GM12872 (cell line): ENCODE results near the gene ZNF488.

Experiments
- CTCF ChIP-seq: IDR thresholded peaks from 3 replicates; pipeline ENCODE4 v1.5.1; 2011; ENCODE audit warnings: low read depth, mild to moderate bottlenecking, low read length, moderate library complexity; ENCODE audit not compliant: insufficient read depth

ZNF488 gene

GRCh38 chr10:47339759-47340607 lies 44.1 kb downstream of the ZNF488 start:
- TF ChIP-seq CTCF: no peak

DNA sequence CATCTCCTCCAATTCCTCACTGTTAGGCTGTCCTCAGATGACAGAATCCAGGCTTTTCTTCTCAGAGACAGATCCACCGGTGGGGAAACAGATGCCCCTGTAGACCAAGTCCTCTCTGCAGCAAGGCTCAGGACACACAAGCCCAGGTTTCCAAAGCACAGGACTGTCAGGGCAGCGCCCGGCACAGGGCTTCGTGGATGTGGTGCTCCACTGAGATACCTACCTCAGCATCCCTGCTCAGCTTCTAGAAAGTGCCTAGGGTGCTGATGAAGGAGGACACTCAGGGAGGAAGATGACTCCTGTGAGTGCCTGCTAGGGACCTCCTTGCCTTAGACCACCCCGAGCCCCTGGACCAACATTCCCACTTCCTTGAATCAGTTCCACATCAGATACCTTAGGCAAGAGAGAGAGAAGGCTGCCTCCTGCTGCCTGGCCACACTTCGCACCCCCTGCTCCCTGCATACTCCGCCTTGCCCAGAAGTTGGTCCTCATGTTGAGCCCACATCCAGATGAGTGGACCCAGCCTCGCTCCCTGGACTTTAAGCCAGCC lies 44.8 kb downstream of the ZNF488 start:
- no peak for TF ChIP-seq CTCF

GRCh38 chr10:47337310-47337709 lies 46.8 kb downstream of the ZNF488 start:
- no peak for TF ChIP-seq CTCF

- no peak for TF ChIP-seq CTCF
Observed at GRCh38 chr10:47336387-47337134, 47.5 kb downstream of the ZNF488 start.

DNA sequence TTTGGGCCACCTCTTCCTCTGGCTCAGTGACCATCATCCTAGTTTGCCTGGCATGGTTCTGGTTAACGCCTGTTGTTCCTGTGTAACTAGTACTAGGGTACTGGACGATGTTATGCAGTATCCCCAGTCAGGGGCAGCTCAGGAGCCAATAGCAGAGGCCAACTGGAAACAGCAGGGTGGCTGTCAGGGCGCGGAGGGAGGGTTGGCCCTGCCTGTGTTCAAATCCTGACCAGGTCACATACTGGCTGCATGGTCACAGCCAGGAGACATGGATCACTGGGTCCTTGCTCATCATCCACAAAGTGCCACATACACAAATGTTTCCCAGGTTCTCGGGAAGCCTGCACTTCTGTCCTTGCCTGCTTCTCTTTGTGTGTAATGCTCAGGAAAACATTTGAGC lies 48.2 kb downstream of the ZNF488 start:
- no peak for TF ChIP-seq CTCF

DNA sequence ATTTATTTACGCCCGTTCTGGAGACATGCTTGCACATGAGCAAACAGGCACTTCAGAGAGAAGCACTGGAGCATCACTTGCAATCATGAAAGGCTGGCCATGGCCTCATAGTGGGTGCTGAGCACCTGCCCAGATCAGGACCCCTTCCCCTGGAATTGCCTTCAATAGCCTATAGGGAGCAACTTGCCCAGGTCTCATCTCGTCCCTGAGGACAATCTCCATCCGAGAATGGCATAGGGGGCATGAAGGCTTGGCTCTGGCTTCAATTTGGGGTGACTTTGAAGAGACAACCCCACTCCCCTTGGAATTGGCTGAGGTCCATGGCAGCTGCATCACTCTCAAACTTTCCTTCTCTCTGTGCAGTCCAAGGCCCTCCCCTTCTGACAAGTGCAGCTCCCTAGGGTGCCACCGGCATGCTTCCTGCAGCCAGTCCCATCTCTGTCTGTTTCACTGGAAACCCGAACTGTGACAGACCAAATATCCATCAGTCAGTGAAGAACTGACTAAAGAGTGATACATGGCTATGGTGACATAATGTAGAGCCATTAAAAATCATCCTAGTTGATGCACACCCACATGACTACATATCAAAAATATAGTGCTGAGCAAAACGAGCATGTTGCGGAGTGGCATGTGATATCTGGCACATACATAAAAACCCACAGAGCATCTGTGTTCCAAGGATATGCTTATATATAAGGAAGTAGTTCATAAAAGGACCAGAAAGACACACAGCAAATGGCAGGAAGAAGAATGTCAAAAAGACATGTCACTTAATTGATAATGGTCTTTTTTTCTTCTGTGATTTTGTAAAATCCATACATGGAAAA lies 49.4 kb downstream of the ZNF488 start:
- no peak for TF ChIP-seq CTCF

- no peak for TF ChIP-seq CTCF
Observed at GRCh38 chr10:47333532-47333931, 50.6 kb downstream of the ZNF488 start.
